Nephron (organoid): ENCODE measurements around the gene TAF9B.

Source experiments
- H3K27ac Mint-ChIP-seq, 3 experiments: 2 replicates each; pipeline ENCODE4 v1.8.0; 2020; ENCODE audit warnings: mixed read lengths in 3 of 3, mild to moderate bottlenecking in 2 of 3, moderate library complexity in 1 of 3
- H3K27me3 Mint-ChIP-seq: 2 replicates; pipeline ENCODE4 v1.8.0; 2021; ENCODE audit warnings: low read depth, mild to moderate bottlenecking, moderate library complexity, mixed read lengths
- H3K36me3 Mint-ChIP-seq: 2 replicates; pipeline ENCODE4 v1.8.0; 2020; ENCODE audit warnings: low read depth, mixed read lengths
- H3K4me1 Mint-ChIP-seq: 2 replicates; pipeline ENCODE4 v1.8.0; 2020; ENCODE audit warnings: mixed read lengths
- H3K4me3 Mint-ChIP-seq, 3 experiments: 2 replicates each; pipeline ENCODE4 v1.8.0; 2020; ENCODE audit warnings: mild to moderate bottlenecking in 3 of 3, mixed read lengths in 3 of 3, moderate library complexity in 2 of 3
- H3K9me3 Mint-ChIP-seq: 2 replicates; pipeline ENCODE4 v1.8.0; 2020; ENCODE audit warnings: mixed read lengths
- TF ChIP-seq, protein P1 (sequence below), 3 experiments: fragments of 200-600 bp; sonication (generic); IDR thresholded peaks; one replicate each; pipeline ENCODE4 v1.5.0; 2021; ENCODE audit warnings: antibody characterized with exemption in 3 of 3; ENCODE audit not compliant: unreplicated experiment in 3 of 3

Gene TAF9B

DNA sequence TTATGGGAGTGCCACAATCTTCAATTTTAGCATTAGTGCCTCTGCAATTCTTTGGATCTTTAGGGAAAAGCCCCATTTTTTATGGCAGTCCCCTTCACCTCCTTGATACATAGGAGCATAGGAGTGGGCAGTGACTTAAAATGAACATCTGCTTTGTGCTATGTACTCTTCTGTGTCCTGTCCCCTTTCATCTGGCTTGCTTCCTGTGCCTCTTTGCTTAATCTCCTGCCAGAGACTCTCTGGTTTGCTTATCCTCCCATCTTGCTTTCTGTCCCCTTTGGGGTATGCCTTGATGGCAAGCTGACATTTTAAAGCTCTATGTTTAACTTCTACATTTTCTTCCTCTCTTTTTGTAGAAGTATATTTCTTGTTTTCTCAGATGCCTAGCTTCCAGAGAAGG, 23.1 kb downstream of the TAF9B start:
- Mint-ChIP-seq H3K4me1 (no peaks in the 10 kb centered on the region), H3K27ac (no peak overlapping the region), H3K4me3 (no peak overlapping the region), H3K27me3 (no peaks in the 10 kb centered on the region), H3K36me3 (peaks cover 71% of the 10 kb centered on the region), H3K9me3 (peaks cover 3% of the 10 kb centered on the region)
- TF ChIP-seq, protein P1, sequence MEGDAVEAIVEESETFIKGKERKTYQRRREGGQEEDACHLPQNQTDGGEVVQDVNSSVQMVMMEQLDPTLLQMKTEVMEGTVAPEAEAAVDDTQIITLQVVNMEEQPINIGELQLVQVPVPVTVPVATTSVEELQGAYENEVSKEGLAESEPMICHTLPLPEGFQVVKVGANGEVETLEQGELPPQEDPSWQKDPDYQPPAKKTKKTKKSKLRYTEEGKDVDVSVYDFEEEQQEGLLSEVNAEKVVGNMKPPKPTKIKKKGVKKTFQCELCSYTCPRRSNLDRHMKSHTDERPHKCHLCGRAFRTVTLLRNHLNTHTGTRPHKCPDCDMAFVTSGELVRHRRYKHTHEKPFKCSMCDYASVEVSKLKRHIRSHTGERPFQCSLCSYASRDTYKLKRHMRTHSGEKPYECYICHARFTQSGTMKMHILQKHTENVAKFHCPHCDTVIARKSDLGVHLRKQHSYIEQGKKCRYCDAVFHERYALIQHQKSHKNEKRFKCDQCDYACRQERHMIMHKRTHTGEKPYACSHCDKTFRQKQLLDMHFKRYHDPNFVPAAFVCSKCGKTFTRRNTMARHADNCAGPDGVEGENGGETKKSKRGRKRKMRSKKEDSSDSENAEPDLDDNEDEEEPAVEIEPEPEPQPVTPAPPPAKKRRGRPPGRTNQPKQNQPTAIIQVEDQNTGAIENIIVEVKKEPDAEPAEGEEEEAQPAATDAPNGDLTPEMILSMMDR (IDR thresholded peaks at IDR 0.05; ENCODE audit: unreplicated experiment in 3 of 3): no peak

DNA sequence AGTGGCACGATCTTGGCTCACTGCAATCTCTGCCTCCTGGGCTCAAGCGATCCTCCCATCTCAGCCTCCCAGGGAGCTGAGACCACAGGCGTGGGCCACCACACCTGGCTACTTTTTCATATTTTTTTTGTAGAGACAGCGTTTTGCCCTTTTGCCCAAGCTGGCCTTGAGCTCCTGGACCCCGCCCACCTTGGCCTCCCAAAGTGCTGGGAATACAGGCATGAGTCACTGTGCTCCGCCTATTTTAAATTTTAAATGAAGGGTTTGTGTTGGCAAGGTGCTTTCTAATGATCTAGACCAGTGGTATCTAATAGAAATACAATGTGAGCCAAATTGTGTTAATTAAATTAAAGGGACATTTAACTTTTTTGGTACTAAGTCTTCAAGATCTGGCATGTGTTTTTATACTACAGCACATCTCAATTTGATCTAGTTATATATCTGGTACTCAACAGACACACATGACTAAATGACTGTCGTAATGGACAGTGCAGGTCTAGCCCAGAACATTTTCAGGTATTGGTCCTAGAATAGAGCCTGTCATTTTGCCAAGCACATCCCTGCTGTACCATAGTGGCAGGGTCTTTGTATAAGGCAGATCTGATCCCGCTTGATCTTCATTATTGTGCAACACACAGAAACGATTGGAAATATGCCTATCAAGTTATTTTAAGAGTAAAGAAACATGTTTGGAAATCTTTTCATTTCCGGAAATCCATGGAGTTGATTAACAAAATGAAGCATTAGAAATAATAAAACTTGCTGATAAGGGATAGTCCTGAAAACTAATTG, 28.1 kb downstream of the TAF9B start:
- Mint-ChIP-seq H3K4me1 (peaks cover 25% of the 10 kb centered on the region), H3K36me3 (peaks cover 40% of the 10 kb centered on the region), H3K27ac (no peak overlapping the region), H3K4me3 (no peak overlapping the region), H3K9me3 (no peaks in the 10 kb centered on the region), H3K27me3 (no peaks in the 10 kb centered on the region)
- TF ChIP-seq, protein P1 (IDR thresholded peaks at IDR 0.05; ENCODE audit: unreplicated experiment in 3 of 3): no peak

DNA sequence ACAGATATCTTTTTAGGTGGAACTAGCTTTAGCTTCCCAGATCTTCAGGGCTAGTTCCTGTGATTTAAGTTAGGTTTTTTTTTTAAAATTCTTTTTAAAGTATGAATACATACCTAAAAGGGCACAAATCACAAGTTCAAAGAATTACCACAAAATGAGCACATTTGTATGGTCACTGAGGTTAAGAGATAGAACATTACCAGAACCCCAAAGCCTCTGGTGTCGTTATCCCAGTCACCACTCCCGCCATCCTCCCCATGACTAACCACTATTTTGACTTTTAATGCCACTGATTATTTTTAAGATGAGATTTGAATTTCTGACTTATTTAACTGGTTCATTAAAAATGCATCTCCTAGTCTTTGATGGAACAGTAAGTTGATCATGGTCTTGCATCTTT, 30.0 kb downstream of the TAF9B start:
- TF ChIP-seq, protein P1 (IDR thresholded peaks at IDR 0.05; ENCODE audit: unreplicated experiment in 3 of 3): no peak
- H3K9me3 Mint-ChIP-seq: peaks cover 8% of the 10 kb centered on the region
- H3K36me3 Mint-ChIP-seq: peaks cover 30% of the 10 kb centered on the region
- H3K4me1 Mint-ChIP-seq: peaks cover 39% of the 10 kb centered on the region
- H3K27me3 Mint-ChIP-seq: no peaks in the 10 kb centered on the region
- H3K27ac Mint-ChIP-seq: no peak overlapping the region
- H3K4me3 Mint-ChIP-seq: peak overlapping the region in 2 of 3 experiments; percentile 21 to 53

DNA sequence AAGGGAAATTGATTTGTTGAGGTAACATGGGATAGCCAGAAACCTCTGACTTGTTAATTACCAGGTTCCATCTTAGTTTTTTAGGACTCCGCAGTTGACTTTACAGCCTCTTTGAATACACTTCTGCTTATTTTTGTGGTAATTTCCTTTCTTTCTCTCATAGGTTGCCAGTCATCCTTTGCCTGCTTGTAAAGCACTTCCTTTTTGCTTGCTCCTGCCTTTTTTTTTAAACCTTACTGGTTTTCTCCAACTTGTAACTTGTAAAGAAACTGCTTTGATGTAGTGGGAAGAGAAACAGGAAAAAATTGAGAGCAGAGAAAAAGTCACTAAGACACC, 32.8 kb downstream of the TAF9B start:
- peak overlapping the region; percentile 87 to 94 (median 89) for H3K4me3 Mint-ChIP-seq
- H3K27ac Mint-ChIP-seq: peak overlapping the region in 1 of 3 experiments; percentile 95
- TF ChIP-seq, protein P1 (IDR thresholded peaks at IDR 0.05; ENCODE audit: unreplicated experiment in 3 of 3): no peak
- peaks cover 18% of the 10 kb centered on the region for H3K36me3 Mint-ChIP-seq
- H3K9me3 Mint-ChIP-seq: peaks cover 13% of the 10 kb centered on the region
- no peaks in the 10 kb centered on the region for H3K27me3 Mint-ChIP-seq
- H3K4me1 Mint-ChIP-seq: peaks cover 39% of the 10 kb centered on the region

DNA sequence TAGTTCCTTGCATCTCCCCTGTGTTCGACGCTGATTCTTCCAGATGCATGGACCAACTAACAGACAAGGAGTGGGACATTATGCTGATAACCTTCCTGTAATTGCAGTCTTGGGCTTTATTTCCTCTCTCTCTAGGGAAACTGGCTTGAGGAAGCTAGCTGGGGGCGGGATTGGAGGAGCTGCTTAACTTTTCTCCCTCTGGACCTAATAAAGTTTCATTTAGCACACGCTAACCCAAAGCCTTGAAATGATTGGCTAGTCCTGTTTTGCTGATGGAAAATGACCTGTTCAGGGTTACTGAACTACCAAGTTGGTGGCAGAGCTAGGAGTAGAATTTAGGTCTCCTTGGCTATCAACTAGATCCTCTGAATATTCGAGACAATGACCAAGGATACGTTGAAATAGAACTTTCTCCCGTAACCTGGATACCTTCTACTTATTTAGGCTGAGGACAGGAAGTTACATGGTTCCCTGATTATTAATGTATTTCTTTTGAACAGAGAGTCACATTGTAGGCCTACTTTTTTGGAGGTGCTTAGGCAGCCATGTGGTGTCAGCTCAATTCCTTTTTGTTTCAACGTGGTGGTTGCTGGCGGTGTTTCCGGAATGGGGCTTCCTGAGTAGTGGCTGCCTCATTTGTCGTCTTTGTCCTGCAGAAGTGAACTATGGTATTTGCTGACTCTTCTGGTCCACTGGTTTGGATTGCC, 33.4 kb downstream of the TAF9B start:
- Mint-ChIP-seq H3K27me3 (no peaks in the 10 kb centered on the region), H3K36me3 (peaks cover 14% of the 10 kb centered on the region), H3K27ac (peak overlapping the region; percentile 79 to 95 (median 84)), H3K4me1 (peaks cover 39% of the 10 kb centered on the region), H3K9me3 (peaks cover 15% of the 10 kb centered on the region), H3K4me3 (peak overlapping the region; percentile 87 to 94 (median 89))
- TF ChIP-seq, protein P1 (IDR thresholded peaks at IDR 0.05; ENCODE audit: unreplicated experiment in 3 of 3): no peak
